K562 (cell line): ENCODE data around the gene FAM117B.

Source experiments
- CEBPG ChIP-seq, 3 experiments: fragments of 200-800 bp in 1 of 3; sonication (Bioruptor generic) in 1 of 3; sonication (generic) in 1 of 3; formaldehyde crosslinking in 1 of 3; IDR thresholded peaks in 2 of 3; conservative IDR thresholded peaks in 1 of 3; 2 replicates each; pipeline versions ENCODE4 v1.6.1 to v1.8.0; 2016 to 2022; ENCODE audit warnings: missing compliant biosample characterization in 2 of 3, missing genetic modification characterization in 2 of 3, mild to moderate bottlenecking in 1 of 3, missing genetic modification reagents in 1 of 3
- ELF2 ChIP-seq: fragments of 250-450 bp; sonication (Bioruptor Pico); IDR thresholded peaks from 2 replicates; pipeline ENCODE4 v1.5.0; 2021; ENCODE audit warnings: mild to moderate bottlenecking
- ZNF76 ChIP-seq: fragments of 250-450 bp; sonication (Bioruptor Pico); IDR thresholded peaks from 2 replicates; pipeline ENCODE4 v1.4.0; 2020; ENCODE audit warnings: mild to moderate bottlenecking, moderate library complexity, borderline replicate concordance
- TF ChIP-seq, protein P1 (sequence below): fragments of 250-450 bp; sonication (Bioruptor Pico); IDR thresholded peaks from 2 replicates; pipeline ENCODE4 v1.4.0; 2020; ENCODE audit warnings: mild to moderate bottlenecking, moderate library complexity, borderline replicate concordance

- no peak for TF ChIP-seq ZNF76 (CRISPR knock-in tag)
- no peak for TF ChIP-seq ELF2
- no peak for TF ChIP-seq CEBPG (CRISPR knock-in tag; IDR thresholded peaks at IDR 0.05)
- TF ChIP-seq CEBPG (tag; conservative IDR thresholded peaks at IDR 0.05 in 1 of 2, IDR thresholded peaks at IDR 0.05 in 1 of 2) = no peak
- TF ChIP-seq, protein P1, sequence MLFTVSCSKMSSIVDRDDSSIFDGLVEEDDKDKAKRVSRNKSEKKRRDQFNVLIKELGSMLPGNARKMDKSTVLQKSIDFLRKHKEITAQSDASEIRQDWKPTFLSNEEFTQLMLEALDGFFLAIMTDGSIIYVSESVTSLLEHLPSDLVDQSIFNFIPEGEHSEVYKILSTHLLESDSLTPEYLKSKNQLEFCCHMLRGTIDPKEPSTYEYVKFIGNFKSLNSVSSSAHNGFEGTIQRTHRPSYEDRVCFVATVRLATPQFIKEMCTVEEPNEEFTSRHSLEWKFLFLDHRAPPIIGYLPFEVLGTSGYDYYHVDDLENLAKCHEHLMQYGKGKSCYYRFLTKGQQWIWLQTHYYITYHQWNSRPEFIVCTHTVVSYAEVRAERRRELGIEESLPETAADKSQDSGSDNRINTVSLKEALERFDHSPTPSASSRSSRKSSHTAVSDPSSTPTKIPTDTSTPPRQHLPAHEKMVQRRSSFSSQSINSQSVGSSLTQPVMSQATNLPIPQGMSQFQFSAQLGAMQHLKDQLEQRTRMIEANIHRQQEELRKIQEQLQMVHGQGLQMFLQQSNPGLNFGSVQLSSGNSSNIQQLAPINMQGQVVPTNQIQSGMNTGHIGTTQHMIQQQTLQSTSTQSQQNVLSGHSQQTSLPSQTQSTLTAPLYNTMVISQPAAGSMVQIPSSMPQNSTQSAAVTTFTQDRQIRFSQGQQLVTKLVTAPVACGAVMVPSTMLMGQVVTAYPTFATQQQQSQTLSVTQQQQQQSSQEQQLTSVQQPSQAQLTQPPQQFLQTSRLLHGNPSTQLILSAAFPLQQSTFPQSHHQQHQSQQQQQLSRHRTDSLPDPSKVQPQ (CRISPR knock-in tag) = no peak
These were observed 45.2 kb upstream of the FAM117B start for GRCh38 chr2:202589582-202589949.
